ENCODE results near the gene CACUL1.

CACUL1 gene

GRCh38 chr10:118635674-118636402 is 118.9 kb downstream of the CACUL1 start:
- FAIRE-seq: no peak

GRCh38 chr10:118633786-118634185 is 121.0 kb downstream of the CACUL1 start:
- FAIRE-seq: no peak

- FAIRE-seq: no peak
These were observed 125.6 kb downstream of the CACUL1 start for GRCh38 chr10:118629211-118629610.

GRCh38 chr10:118628397-118628796 is 126.4 kb downstream of the CACUL1 start:
- FAIRE-seq: no peak

- FAIRE-seq: no peak
These were observed 127.8 kb downstream of the CACUL1 start for GRCh38 chr10:118626953-118627352.

Data from A204.1 (cell line).